Astrocyte (in vitro differentiated cells and primary cell): Measurements from ENCODE around the gene PILRA. TPM values are rescaled to one million over a fixed set of nuclear protein-coding genes. Genes with fewer than 3 reads are reported as not detected.

ENCODE experiments used
- DNase-seq: peaks from one replicate; pipeline ENCODE4 v3.0.0-alpha.2; 2010; ENCODE audit warnings: low read depth
- FAIRE-seq: peaks from 2 replicates; lab custom pipeline; 2011; peaks lifted over from hg19 to GRCh38; lab: Jason Lieb, UNC
- H2AFZ ChIP-seq: 2 replicates; pipeline ENCODE4 v1.6.0; 2012; ENCODE audit warnings: low read depth, low read length, inconsistent platforms
- H3K27ac ChIP-seq: 2 replicates; pipeline ENCODE4 v1.5.1; 2011; ENCODE audit warnings: low read depth, low read length, inconsistent platforms
- H3K27me3 ChIP-seq: 2 replicates; pipeline ENCODE4 v1.6.0; 2011; ENCODE audit warnings: low read length, inconsistent platforms; ENCODE audit not compliant: insufficient read depth
- H3K36me3 ChIP-seq: 2 replicates; pipeline ENCODE4 v1.5.1; 2011; ENCODE audit warnings: low read length, inconsistent platforms; ENCODE audit not compliant: insufficient read depth
- H3K4me1 ChIP-seq: 2 replicates; pipeline ENCODE4 v1.5.1; 2011; ENCODE audit warnings: low read length, inconsistent platforms; ENCODE audit not compliant: insufficient read depth
- H3K4me2 ChIP-seq: 2 replicates; pipeline ENCODE4 v1.6.0; 2012; ENCODE audit warnings: low read length, inconsistent platforms
- H3K4me3 ChIP-seq: 2 replicates; pipeline ENCODE4 v1.5.1; 2011; ENCODE audit warnings: low read depth, mild to moderate bottlenecking, low read length, inconsistent platforms; ENCODE audit not compliant: insufficient read depth
- H3K79me2 ChIP-seq: 2 replicates; pipeline ENCODE4 v1.6.0; 2012; ENCODE audit warnings: mild to moderate bottlenecking, low read length, inconsistent platforms; ENCODE audit not compliant: insufficient read depth
- H3K9ac ChIP-seq: 2 replicates; pipeline ENCODE4 v1.6.0; 2012; ENCODE audit warnings: mild to moderate bottlenecking, low read length, inconsistent platforms
- H3K9me3 ChIP-seq: 2 replicates; pipeline ENCODE4 v1.5.1; 2012; ENCODE audit warnings: low read depth, mild to moderate bottlenecking, low read length, inconsistent platforms; ENCODE audit not compliant: insufficient read depth
- H4K20me1 ChIP-seq: 2 replicates; pipeline ENCODE4 v1.6.0; 2012; ENCODE audit warnings: low read length, inconsistent platforms; ENCODE audit not compliant: insufficient read depth
- H3K27ac Mint-ChIP-seq: one replicate; pipeline ENCODE4 v1.8.0; 2021; ENCODE audit warnings: mild to moderate bottlenecking, mixed read lengths; ENCODE audit not compliant: unreplicated experiment
- H3K27me3 Mint-ChIP-seq: one replicate; pipeline ENCODE4 v1.8.0; 2021; ENCODE audit warnings: low read depth, mixed read lengths; ENCODE audit not compliant: unreplicated experiment
- H3K36me3 Mint-ChIP-seq: one replicate; pipeline ENCODE4 v1.8.0; 2021; ENCODE audit warnings: low read depth, mixed read lengths; ENCODE audit not compliant: unreplicated experiment
- H3K4me1 Mint-ChIP-seq: one replicate; pipeline ENCODE4 v1.8.0; 2021; ENCODE audit warnings: low read depth, mixed read lengths; ENCODE audit not compliant: unreplicated experiment
- H3K4me3 Mint-ChIP-seq: one replicate; pipeline ENCODE4 v1.8.0; 2021; ENCODE audit warnings: mild to moderate bottlenecking, moderate library complexity, mixed read lengths; ENCODE audit not compliant: unreplicated experiment
- H3K9me3 Mint-ChIP-seq: one replicate; pipeline ENCODE4 v1.8.0; 2021; ENCODE audit warnings: mild to moderate bottlenecking, mixed read lengths; ENCODE audit not compliant: unreplicated experiment
- EZH2 ChIP-seq: IDR thresholded peaks from 2 replicates; pipeline ENCODE4 v1.6.1; 2012; ENCODE audit warnings: mild to moderate bottlenecking, low read length, inconsistent platforms; ENCODE audit not compliant: insufficient read depth
- total RNA-seq: library from RNA; stranded (reverse); gene quantifications from 2 replicates; pipeline ENCODE4 v1.2.1, GENCODE V29; 2021
- TF ChIP-seq, protein P1 (sequence below): IDR thresholded peaks from 2 replicates; pipeline ENCODE4 v1.5.1; 2011; ENCODE audit warnings: low read depth, mild to moderate bottlenecking, inconsistent platforms, low read length, moderate library complexity; ENCODE audit not compliant: insufficient read depth

PILRA gene
- total RNA-seq, 1 donor from 2014 or later, result 2.3 TPM

DNA sequence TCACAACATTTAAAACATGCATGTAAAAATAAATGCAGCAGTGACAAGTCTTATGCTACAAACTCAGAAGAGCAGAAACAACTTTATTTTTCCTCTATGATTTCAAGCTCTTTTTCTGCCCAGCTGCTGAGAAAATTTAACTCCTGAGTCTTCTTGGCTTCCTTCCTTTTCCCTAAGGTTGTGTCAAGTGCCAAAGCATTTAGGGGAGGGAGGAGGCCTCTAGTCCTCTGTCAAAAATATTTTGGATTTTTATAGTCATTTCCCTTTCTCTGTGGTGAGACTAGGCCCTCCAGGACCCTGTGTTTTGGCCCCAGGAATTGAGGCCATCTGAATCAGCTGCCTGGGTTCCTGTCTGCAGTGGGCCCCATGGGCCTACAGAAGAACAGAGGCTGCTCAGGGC lies 26.4 kb upstream of the PILRA start:
- FAIRE-seq, result no peak
- H3K27me3 Mint-ChIP-seq, result no peaks in the 10 kb centered on the region

DNA sequence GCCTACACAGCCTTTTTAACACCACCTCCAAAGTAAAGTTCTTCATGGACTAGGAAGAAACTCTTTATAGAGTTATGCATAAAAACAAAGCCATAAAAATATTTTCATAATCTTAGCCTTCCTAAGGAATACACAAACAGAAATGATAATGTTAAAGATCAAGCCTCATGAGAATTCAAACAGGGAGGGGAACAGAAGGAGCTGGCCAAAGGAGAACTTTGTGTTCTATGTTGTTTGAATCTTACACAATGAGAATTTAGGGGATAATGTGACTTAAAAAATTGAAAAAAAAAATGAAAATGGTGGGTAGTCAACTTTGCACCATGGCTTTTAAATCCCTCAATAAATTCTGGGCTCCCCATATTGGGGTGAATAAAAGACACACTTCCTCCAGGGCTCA lies 24.5 kb upstream of the PILRA start:
- Mint-ChIP-seq H3K9me3 (no peaks in the 10 kb centered on the region), H3K27me3 (no peaks in the 10 kb centered on the region), H3K36me3 (peaks cover 10% of the 10 kb centered on the region), H3K4me1 (peaks cover 6% of the 10 kb centered on the region), H3K27ac (no peak overlapping the region), H3K4me3 (no peak overlapping the region)
- Histone ChIP-seq H3K9me3 (no peaks in the 10 kb centered on the region), H3K4me2 (no peak overlapping the region), H3K27me3 (no peaks in the 10 kb centered on the region), H3K9ac (no peak overlapping the region), H3K4me1 (peaks cover 9% of the 10 kb centered on the region), H3K79me2 (peaks cover 4% of the 10 kb centered on the region), H4K20me1 (peaks cover 46% of the 10 kb centered on the region), H3K4me3 (no peak overlapping the region), H3K36me3 (peaks cover 38% of the 10 kb centered on the region), H2AFZ (no peak overlapping the region), H3K27ac (no peak overlapping the region)
- no peak for DNase-seq
- no peak for TF ChIP-seq EZH2
- TF ChIP-seq, protein P1, sequence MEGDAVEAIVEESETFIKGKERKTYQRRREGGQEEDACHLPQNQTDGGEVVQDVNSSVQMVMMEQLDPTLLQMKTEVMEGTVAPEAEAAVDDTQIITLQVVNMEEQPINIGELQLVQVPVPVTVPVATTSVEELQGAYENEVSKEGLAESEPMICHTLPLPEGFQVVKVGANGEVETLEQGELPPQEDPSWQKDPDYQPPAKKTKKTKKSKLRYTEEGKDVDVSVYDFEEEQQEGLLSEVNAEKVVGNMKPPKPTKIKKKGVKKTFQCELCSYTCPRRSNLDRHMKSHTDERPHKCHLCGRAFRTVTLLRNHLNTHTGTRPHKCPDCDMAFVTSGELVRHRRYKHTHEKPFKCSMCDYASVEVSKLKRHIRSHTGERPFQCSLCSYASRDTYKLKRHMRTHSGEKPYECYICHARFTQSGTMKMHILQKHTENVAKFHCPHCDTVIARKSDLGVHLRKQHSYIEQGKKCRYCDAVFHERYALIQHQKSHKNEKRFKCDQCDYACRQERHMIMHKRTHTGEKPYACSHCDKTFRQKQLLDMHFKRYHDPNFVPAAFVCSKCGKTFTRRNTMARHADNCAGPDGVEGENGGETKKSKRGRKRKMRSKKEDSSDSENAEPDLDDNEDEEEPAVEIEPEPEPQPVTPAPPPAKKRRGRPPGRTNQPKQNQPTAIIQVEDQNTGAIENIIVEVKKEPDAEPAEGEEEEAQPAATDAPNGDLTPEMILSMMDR, result no peak
- FAIRE-seq, result no peak

More for the DNA sequence above, 26.4 kb upstream of the PILRA start:
- no peaks in the 10 kb centered on the region for H3K9me3 Mint-ChIP-seq
- peaks cover 53% of the 10 kb centered on the region for H4K20me1 ChIP-seq
- H3K36me3 Mint-ChIP-seq, result peaks cover 18% of the 10 kb centered on the region
- H3K4me1 ChIP-seq, result peaks cover 12% of the 10 kb centered on the region
- H3K4me2 ChIP-seq, result no peak overlapping the region
- H3K27ac Mint-ChIP-seq, result no peak overlapping the region
- H3K9ac ChIP-seq, result no peak overlapping the region
- H3K4me3 ChIP-seq, result no peak overlapping the region
- no peak overlapping the region for H2AFZ ChIP-seq
- H3K79me2 ChIP-seq, result peaks cover 13% of the 10 kb centered on the region
- no peaks in the 10 kb centered on the region for H3K9me3 ChIP-seq
- no peaks in the 10 kb centered on the region for H3K27me3 ChIP-seq
- H3K36me3 ChIP-seq, result peaks cover 36% of the 10 kb centered on the region
- no peak for TF ChIP-seq EZH2
- TF ChIP-seq, protein P1, result no peak
- H3K4me3 Mint-ChIP-seq, result no peak overlapping the region
- no peak for DNase-seq
- peaks cover 13% of the 10 kb centered on the region for H3K4me1 Mint-ChIP-seq
- no peak overlapping the region for H3K27ac ChIP-seq

DNA sequence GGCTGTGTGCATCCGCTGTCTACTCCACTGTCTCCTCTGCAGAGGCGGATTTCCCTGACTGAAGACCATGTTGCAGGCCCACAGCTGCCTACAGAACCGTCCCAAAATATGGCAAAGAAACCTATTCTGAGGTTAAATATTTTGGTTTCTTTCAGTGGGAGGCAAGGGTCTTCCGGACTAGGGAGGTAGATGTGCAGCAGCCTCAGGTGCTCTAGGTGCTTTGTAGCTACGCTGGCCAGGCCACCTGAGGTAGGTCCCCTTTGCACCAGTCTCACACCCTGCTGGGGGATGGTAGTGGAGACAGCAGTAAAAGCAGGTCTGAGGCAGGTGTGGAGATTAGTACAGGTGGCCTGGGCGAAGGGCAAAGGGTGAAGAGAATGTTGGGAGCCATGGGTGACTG lies 23.5 kb upstream of the PILRA start:
- no peak overlapping the region for H3K27ac ChIP-seq
- no peaks in the 10 kb centered on the region for H3K27me3 ChIP-seq
- Mint-ChIP-seq H3K27me3 (no peaks in the 10 kb centered on the region), H3K4me3 (no peak overlapping the region), H3K9me3 (no peaks in the 10 kb centered on the region), H3K27ac (no peak overlapping the region), H3K4me1 (peaks cover 4% of the 10 kb centered on the region), H3K36me3 (peaks cover 10% of the 10 kb centered on the region)
- no peak overlapping the region for H3K9ac ChIP-seq
- H3K79me2 ChIP-seq, result peaks cover 4% of the 10 kb centered on the region
- no peak overlapping the region for H2AFZ ChIP-seq
- H3K4me3 ChIP-seq, result no peak overlapping the region
- no peak for DNase-seq
- no peak for TF ChIP-seq EZH2
- no peak for FAIRE-seq
- H4K20me1 ChIP-seq, result peaks cover 40% of the 10 kb centered on the region
- peaks cover 2% of the 10 kb centered on the region for H3K4me1 ChIP-seq
- peaks cover 42% of the 10 kb centered on the region for H3K36me3 ChIP-seq
- no peak overlapping the region for H3K4me2 ChIP-seq
- H3K9me3 ChIP-seq, result no peaks in the 10 kb centered on the region
